Measurements from ENCODE around the gene SORCS3.

DNA sequence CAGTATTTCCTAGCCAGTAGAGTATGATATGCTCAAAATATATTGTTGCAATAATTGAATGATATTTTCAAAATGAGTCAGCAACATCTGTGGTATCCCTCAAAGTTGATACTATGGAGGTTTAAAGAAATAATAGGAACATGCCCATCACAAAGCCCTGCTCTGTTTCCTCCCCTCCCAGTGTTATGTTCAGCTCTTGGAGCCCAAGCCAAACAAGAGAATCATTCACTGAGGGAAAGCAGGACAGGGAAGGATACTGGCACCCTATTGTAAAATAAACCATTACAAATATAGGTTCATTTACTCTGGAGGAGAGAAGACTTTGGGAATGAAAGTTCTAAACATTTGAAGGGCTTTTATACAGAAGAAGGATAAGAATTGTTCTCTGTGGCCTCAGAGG is 37.6 kb downstream of the SORCS3 start:
- no peak for TF ChIP-seq POLR2A (IDR thresholded peaks at IDR 0.05)
- TF ChIP-seq, protein P1, sequence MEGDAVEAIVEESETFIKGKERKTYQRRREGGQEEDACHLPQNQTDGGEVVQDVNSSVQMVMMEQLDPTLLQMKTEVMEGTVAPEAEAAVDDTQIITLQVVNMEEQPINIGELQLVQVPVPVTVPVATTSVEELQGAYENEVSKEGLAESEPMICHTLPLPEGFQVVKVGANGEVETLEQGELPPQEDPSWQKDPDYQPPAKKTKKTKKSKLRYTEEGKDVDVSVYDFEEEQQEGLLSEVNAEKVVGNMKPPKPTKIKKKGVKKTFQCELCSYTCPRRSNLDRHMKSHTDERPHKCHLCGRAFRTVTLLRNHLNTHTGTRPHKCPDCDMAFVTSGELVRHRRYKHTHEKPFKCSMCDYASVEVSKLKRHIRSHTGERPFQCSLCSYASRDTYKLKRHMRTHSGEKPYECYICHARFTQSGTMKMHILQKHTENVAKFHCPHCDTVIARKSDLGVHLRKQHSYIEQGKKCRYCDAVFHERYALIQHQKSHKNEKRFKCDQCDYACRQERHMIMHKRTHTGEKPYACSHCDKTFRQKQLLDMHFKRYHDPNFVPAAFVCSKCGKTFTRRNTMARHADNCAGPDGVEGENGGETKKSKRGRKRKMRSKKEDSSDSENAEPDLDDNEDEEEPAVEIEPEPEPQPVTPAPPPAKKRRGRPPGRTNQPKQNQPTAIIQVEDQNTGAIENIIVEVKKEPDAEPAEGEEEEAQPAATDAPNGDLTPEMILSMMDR (IDR thresholded peaks at IDR 0.05) = no peak
